Fibroblast of lung (primary cell): Measurements from ENCODE around the gene MIEF2. TPM values are rescaled to one million over a fixed set of nuclear protein-coding genes. Genes with fewer than 3 reads are reported as not detected.
A peak's percentile ranks its signal among the peaks of the same experiment; 100 is the strongest.

Experiments
- DNase-seq, 2 donors: peaks; one replicate each; pipeline versions ENCODE4 v3.0.0 to v3.0.0-alpha.2; 2010; ENCODE audit warnings: low read depth in 2 of 2
- H2AFZ ChIP-seq: 2 replicates; pipeline ENCODE4 v1.5.1; 2012; ENCODE audit warnings: low read length, control low read depth, inconsistent platforms
- H3K27ac ChIP-seq: 2 replicates; pipeline ENCODE4 v1.5.1; 2011; ENCODE audit warnings: low read length, control low read depth; ENCODE audit not compliant: insufficient read depth
- H3K27me3 ChIP-seq: 2 replicates; pipeline ENCODE4 v1.5.1; 2011; ENCODE audit warnings: mild to moderate bottlenecking, low read length; ENCODE audit not compliant: control insufficient read depth, insufficient read depth
- H3K36me3 ChIP-seq: 2 replicates; pipeline ENCODE4 v1.5.1; 2011; ENCODE audit warnings: low read length; ENCODE audit not compliant: control insufficient read depth, insufficient read depth
- H3K4me1 ChIP-seq: 2 replicates; pipeline ENCODE4 v1.5.1; 2011; ENCODE audit warnings: low read length; ENCODE audit not compliant: control insufficient read depth, insufficient read depth; ENCODE audit errors: extremely low read depth
- H3K4me2 ChIP-seq: 2 replicates; pipeline ENCODE4 v1.5.1; 2011; ENCODE audit warnings: low read length, control low read depth; ENCODE audit not compliant: insufficient read depth; ENCODE audit errors: extremely low read depth
- H3K4me3 ChIP-seq, 4 experiments: fragments of 200-600 bp in 1 of 4; sonication (generic) in 1 of 4; replicated peaks in 1 of 4; 2 replicates each; pipeline ENCODE4 v1.5.1; 2011 to 2016; ENCODE audit warnings: low read length in 4 of 4, low read depth in 3 of 4, mild to moderate bottlenecking in 3 of 4, control low read depth in 2 of 4, inconsistent platforms in 1 of 4, mixed read lengths in 1 of 4; ENCODE audit not compliant: insufficient read depth in 1 of 4; ENCODE audit errors: control extremely low read depth in 1 of 4
- H3K79me2 ChIP-seq: 2 replicates; pipeline ENCODE4 v1.5.1; 2012; ENCODE audit warnings: mild to moderate bottlenecking, low read length, inconsistent platforms; ENCODE audit not compliant: control insufficient read depth, insufficient read depth
- H3K9ac ChIP-seq: 2 replicates; pipeline ENCODE4 v1.5.1; 2011; ENCODE audit warnings: mild to moderate bottlenecking, low read length, control low read depth; ENCODE audit not compliant: insufficient read depth
- H3K9me3 ChIP-seq: 2 replicates; pipeline ENCODE4 v1.5.1; 2012; ENCODE audit warnings: low read depth, low read length; ENCODE audit not compliant: control insufficient read depth, insufficient read depth
- H4K20me1 ChIP-seq: 2 replicates; pipeline ENCODE4 v1.5.1; 2011; ENCODE audit warnings: low read length; ENCODE audit not compliant: control insufficient read depth, insufficient read depth; ENCODE audit errors: extremely low read depth
- EZH2 ChIP-seq: IDR thresholded peaks from 2 replicates; pipeline ENCODE4 v1.5.1; 2012; ENCODE audit warnings: low read length, control low read depth, mild to moderate bottlenecking; ENCODE audit errors: missing control alignments
- polyA plus RNA-seq, 2 donors: library from polyadenylated mRNA; depleted of rRNA in 1 of 2; stranded (reverse) in 1 of 2; unstranded in 1 of 2; fragments of >200 nt; gene quantifications; 2 replicates each; pipeline ENCODE4 v1.2.1, GENCODE V29; 2011 to 2012; ENCODE audit warnings: missing spikeins in 1 of 2
- total RNA-seq: library from RNA; depleted of rRNA; stranded (reverse); fragments of >200 nt; gene quantifications from 2 replicates; pipeline ENCODE4 v1.2.1, GENCODE V29; 2014
- TF ChIP-seq, protein P1 (sequence below), 2 donors: IDR thresholded peaks in 1 of 2; conservative IDR thresholded peaks in 1 of 2; 1 replicate in 1 of 2; 2 replicates in 1 of 2; pipeline ENCODE4 v1.5.1; 2011 to 2012; ENCODE audit warnings: low read length in 2 of 2, control low read depth in 1 of 2, inconsistent platforms in 1 of 2, low read depth in 1 of 2, mild to moderate bottlenecking in 1 of 2

Gene MIEF2
- total and polyA plus RNA-seq, 2 donors (not counting 1 experiment from before 2014, with no cell fraction given): 3.9 to 16.2 TPM

DNA sequence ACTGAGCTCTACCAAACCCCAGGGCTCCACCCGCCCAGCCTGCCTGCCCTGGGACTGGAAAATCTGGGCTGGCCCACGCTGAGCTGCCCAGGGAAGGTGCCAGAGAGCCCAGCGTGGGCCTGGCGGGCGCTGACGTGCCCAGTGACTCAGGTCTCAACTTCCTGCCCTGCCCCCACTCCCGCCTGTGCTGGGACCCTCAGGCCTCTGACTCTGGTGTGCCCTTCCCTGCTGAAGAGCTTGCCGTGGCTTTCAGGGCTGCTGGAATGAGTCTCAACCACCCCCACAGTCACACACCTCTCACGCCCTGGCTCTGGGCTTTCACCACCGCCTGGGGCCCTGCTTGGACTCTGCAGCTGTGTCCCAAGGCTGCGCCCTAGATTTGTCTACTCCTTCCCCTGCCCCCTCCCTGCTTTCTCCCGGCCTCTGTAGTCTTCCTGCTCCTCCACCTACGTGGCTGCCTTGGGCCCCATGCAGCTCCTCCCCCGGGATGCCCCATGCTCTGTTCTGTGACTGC is 24.7 kb upstream of the MIEF2 start:
- Histone ChIP-seq H3K79me2 (no peaks in the 10 kb centered on the region), H4K20me1 (no peaks in the 10 kb centered on the region), H3K4me3 (no peak overlapping the region), H3K27ac (no peak overlapping the region), H2AFZ (no peak overlapping the region), H3K27me3 (no peaks in the 10 kb centered on the region), H3K4me1 (no peaks in the 10 kb centered on the region), H3K9ac (no peak overlapping the region), H3K36me3 (peaks cover 19% of the 10 kb centered on the region), H3K9me3 (no peaks in the 10 kb centered on the region), H3K4me2 (no peak overlapping the region)
- no peak for TF ChIP-seq EZH2
- TF ChIP-seq, protein P1, sequence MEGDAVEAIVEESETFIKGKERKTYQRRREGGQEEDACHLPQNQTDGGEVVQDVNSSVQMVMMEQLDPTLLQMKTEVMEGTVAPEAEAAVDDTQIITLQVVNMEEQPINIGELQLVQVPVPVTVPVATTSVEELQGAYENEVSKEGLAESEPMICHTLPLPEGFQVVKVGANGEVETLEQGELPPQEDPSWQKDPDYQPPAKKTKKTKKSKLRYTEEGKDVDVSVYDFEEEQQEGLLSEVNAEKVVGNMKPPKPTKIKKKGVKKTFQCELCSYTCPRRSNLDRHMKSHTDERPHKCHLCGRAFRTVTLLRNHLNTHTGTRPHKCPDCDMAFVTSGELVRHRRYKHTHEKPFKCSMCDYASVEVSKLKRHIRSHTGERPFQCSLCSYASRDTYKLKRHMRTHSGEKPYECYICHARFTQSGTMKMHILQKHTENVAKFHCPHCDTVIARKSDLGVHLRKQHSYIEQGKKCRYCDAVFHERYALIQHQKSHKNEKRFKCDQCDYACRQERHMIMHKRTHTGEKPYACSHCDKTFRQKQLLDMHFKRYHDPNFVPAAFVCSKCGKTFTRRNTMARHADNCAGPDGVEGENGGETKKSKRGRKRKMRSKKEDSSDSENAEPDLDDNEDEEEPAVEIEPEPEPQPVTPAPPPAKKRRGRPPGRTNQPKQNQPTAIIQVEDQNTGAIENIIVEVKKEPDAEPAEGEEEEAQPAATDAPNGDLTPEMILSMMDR (conservative IDR thresholded peaks at IDR 0.05 in 1 of 2, IDR thresholded peaks at IDR 0.05 in 1 of 2; ENCODE audit: low read depth in 1 of 2, low read length in 2 of 2): no peak
- DNase-seq: peak; percentile 44 to 80

DNA sequence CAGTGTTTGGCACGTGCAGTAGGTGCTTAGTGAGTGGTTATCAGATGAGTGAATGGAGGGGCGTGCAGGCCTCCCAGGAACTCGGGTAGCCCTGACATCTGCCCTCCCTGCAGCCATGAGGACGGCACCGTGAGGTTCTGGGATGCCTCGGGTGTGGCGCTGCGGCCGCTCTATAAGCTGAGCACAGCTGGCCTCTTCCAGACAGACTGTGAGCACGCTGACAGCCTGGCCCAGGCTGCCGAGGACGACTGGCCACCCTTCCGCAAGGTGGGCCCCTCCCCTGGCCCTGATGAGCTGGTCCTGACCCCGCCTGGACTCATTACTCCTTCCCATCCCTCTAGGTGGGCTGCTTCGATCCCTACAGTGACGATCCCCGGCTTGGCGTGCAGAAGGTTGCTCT is 24.0 kb upstream of the MIEF2 start:
- Histone ChIP-seq H3K36me3 (peaks cover 21% of the 10 kb centered on the region), H3K27ac (no peak overlapping the region), H3K79me2 (no peaks in the 10 kb centered on the region), H3K9ac (no peak overlapping the region), H3K4me2 (no peak overlapping the region), H3K4me1 (no peaks in the 10 kb centered on the region), H2AFZ (no peak overlapping the region), H4K20me1 (no peaks in the 10 kb centered on the region), H3K27me3 (no peaks in the 10 kb centered on the region), H3K9me3 (no peaks in the 10 kb centered on the region), H3K4me3 (no peak overlapping the region)
- TF ChIP-seq, protein P1 (conservative IDR thresholded peaks at IDR 0.05 in 1 of 2, IDR thresholded peaks at IDR 0.05 in 1 of 2; ENCODE audit: low read depth in 1 of 2, low read length in 2 of 2): no peak
- no peak for TF ChIP-seq EZH2
- no peak for DNase-seq

DNA sequence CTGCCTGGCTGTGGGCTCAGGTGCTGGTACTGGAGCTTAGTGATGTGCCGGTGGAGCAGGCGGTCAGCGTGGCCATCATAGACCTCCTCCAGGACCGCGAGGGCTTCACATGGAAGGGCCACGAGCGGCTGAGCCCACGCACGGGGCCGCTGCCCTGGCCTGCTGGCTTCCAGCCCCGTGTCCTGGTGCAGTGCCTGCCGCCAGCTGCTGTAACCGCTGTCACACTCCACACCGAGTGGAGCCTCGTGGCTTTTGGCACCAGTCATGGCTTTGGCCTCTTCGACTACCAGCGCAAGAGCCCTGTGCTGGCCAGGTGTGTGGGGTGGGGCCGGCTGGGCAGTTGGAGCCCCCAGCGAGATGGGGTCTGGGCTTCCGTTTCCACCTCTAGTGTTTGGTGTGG is 23.0 kb upstream of the MIEF2 start:
- no peaks in the 10 kb centered on the region for H3K9me3 ChIP-seq
- TF ChIP-seq, protein P1 (conservative IDR thresholded peaks at IDR 0.05 in 1 of 2, IDR thresholded peaks at IDR 0.05 in 1 of 2; ENCODE audit: low read depth in 1 of 2, low read length in 2 of 2): no peak
- no peak for TF ChIP-seq EZH2
- H2AFZ ChIP-seq: no peak overlapping the region
- no peaks in the 10 kb centered on the region for H3K4me1 ChIP-seq
- no peaks in the 10 kb centered on the region for H3K27me3 ChIP-seq
- no peak overlapping the region for H3K9ac ChIP-seq
- H3K4me3 ChIP-seq: no peak overlapping the region
- no peaks in the 10 kb centered on the region for H4K20me1 ChIP-seq
- no peaks in the 10 kb centered on the region for H3K79me2 ChIP-seq
- H3K27ac ChIP-seq: no peak overlapping the region
- H3K4me2 ChIP-seq: no peak overlapping the region
- H3K36me3 ChIP-seq: peaks cover 25% of the 10 kb centered on the region
- no peak for DNase-seq
